GM19025 (cell line): ENCODE results near the gene FBXL17.

ENCODE experiments used
- ATAC-seq: cut with Tn5 transposase; IDR thresholded peaks from one replicate; pipeline ENCODE4 v1.9.1; 2021; ENCODE audit warnings: mild to moderate bottlenecking, low read depth, moderate library complexity; ENCODE audit not compliant: unreplicated experiment

Gene FBXL17

GRCh38 chr5:108257996-108258395 lies 123.9 kb downstream of the FBXL17 start:
- ATAC-seq = no peak

DNA sequence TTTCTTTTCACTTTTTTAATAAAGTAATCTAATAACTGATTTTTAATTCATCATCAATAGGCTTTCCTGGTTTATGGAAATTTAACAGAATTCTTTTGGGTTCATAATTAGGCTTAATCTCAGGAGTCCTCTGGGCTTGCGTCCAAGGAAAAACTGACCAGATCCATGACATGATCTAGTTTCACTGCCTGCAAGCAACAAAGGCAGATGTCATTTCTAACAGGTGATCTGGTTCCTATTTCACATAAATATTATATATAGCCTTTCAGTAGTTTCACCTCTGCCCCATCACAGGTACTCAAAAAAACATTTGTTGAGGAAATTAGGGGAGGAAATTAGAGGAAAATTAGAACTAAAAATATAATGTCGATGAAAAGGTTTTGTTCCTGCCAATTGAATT lies 126.4 kb downstream of the FBXL17 start:
- no peak for ATAC-seq

- ATAC-seq = no peak
Observed at GRCh38 chr5:108251350-108251749, 130.5 kb downstream of the FBXL17 start.

GRCh38 chr5:108249785-108250426 lies 132.0 kb downstream of the FBXL17 start:
- ATAC-seq = no peak

- ATAC-seq = no peak
Observed at GRCh38 chr5:108249095-108249784, 132.7 kb downstream of the FBXL17 start.

DNA sequence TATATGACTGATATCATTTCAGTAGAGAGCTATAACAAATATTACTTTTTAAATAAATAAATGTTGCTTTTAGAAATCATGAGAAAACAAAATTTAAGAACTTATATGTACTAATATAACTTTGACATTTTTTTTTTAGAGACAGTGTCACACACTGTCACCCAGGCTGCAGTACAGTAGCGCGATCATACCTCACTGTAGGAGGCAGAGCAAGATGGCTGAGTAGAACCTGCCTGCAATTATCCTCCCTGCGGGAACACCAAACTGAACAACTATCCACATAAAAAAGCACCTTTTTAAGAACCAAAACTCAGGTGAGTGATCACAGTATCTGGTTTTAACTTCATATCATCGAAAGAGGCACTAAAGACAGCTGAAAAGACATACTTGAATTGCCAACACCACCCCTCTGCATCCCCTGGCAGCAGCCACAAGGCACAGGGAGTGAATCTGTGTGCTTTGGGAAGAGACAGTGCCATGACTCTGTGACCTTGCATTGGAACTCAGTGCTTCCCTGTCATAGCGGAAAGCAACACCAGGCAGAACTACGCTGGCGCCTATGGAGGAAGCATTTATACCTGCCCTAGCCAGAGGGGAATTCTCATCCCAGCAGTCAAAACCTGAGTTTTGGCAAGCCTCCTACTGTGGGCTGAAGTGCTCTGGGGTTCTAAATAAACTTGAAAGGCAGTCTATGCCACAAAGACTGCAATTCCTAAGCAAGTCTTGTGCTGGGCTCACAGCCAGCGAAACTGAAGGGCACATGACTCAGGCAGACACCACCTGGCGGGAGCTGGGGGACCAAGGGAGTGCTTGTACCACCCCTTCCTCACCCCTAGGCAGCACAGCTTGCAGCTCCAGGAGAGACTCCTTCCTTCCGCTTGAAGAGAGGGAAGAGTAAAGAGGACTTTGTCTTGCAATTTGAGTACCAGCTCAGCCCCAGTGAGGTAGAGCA lies 142.7 kb downstream of the FBXL17 start:
- ATAC-seq = no peak

DNA sequence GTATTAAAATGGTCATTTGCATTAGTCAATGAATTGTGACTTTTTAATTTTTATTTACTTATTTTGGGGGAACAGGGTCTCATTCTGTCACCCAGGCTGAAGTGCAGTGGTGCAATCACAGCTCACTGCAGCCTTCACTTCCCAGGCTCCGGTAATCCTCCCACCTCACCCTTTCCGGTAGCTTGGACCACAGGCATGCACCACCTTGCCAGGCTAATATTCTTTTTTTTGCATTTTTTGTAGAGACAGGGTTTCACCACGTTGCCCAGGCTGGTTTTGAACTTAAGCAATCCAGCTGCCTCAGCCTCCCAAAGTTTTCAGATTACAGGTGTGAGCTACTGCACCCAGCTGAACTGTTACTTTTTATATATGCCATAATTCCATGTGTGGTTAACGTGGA lies 143.4 kb downstream of the FBXL17 start:
- no peak for ATAC-seq

GRCh38 chr5:108233617-108234155 lies 148.2 kb downstream of the FBXL17 start:
- no peak for ATAC-seq

- ATAC-seq = no peak
Observed at GRCh38 chr5:108232805-108233204, 149.1 kb downstream of the FBXL17 start.

- ATAC-seq = no peak
Observed at GRCh38 chr5:108222011-108222410, 159.9 kb downstream of the FBXL17 start.

- ATAC-seq = no peak
Observed at GRCh38 chr5:108220834-108221233, 161.1 kb downstream of the FBXL17 start.

DNA sequence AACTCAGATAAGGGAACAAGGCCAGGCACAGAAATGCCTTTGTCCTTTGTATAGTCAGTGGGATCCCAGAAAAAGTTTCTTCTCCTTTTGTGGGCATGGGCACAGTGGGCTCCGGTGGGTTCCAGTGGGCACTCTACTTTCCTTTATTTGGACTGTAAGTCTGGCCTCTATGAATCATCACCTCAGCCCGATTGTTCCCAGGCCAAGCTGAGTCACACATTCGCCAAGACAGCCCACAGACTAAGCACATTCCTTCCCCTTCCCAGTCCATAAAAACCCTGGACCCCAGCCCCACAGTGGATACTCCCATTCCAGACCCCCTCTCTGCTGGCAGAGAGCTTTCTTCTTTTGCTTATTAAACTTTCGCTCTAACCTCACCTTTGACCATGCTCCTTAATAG lies 165.0 kb downstream of the FBXL17 start:
- ATAC-seq = no peak

GRCh38 chr5:108214857-108215256 lies 167.0 kb downstream of the FBXL17 start:
- ATAC-seq = no peak

DNA sequence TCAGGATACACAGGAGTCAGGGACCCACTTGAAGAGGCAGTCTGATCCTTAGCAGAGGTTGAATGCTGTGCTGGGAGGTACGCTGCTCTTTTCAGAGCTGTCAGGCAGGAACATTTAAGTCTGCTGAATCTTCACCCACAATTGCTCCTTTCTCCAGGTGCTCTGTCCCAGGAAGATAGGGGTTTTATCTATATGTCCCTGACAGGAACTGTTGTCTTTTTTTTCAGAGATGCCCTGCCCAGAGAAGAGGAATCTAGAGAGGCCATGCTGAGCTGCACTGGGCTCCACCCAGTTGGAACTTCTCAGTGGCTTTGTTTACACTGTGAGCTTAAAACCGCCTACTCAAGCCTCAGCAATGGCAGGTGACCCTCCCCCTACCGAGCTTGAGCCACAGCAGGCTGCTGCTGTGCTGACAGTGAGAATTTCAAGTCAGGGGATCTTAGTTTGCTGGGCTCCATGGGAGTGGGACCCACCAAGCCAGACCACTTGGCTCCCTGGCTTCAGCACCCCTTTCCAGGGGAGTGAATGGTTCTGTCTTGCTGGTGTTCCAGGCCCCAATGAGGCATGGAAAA lies 169.0 kb downstream of the FBXL17 start:
- no peak for ATAC-seq

- no peak for ATAC-seq
Observed at GRCh38 chr5:108206707-108207106, 175.2 kb downstream of the FBXL17 start.

DNA sequence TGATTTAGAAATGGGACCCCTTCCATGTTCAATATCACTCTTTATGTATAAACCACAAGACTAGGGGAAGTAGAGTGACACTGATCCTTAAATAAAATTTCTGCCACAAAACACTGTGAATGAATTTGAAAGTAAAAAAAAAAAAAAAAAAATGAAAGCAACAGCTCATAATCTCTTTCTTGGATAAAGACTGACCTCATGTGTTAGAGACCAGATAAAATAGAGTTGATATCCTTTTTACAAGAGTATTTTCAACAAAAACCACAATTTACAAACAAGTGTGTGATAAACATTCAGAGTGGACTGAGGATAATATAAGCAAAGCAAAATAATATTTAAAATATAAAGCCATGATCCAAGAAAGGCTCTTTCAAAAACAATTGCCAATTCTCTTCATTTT lies 180.2 kb downstream of the FBXL17 start:
- ATAC-seq = no peak

- no peak for ATAC-seq
Observed at GRCh38 chr5:108196276-108196675, 185.6 kb downstream of the FBXL17 start.

DNA sequence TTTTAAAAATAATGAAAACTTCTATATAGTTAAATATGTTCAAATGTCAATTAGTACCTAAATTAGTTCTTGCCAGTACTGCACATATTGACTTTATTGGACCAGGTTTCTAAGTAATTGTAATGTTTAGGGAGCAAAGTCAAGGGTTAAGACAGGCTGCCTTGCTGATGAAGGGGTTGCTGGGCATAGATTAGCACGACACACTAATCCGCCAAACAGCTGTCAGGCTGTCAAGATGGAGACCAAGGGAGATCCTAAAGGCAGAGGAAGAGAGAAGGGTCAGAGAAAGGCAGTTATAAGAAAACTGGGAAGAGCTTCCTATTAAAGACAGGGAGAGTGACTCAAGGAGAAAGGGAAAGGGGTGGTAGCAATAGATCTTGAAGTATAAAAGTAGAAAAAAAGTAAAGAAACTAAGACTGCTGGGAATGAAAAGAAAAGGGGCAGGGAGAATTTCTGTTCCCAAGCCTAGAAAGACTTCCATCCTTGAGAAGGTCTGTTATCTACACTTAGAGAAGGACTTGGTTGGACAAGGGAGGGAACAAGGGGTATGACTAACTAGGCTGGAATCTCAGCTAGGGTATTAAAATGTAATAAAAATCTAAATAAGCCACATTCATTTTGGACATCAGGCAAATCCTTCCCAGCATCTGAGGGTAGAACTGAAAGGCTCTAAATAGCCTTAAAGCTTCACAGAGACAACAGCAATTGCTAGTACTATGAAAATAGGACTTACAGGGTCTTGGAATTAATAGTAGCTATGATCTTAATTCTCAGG lies 188.7 kb downstream of the FBXL17 start:
- no peak for ATAC-seq

GRCh38 chr5:108184940-108185339 lies 197.0 kb downstream of the FBXL17 start:
- no peak for ATAC-seq

DNA sequence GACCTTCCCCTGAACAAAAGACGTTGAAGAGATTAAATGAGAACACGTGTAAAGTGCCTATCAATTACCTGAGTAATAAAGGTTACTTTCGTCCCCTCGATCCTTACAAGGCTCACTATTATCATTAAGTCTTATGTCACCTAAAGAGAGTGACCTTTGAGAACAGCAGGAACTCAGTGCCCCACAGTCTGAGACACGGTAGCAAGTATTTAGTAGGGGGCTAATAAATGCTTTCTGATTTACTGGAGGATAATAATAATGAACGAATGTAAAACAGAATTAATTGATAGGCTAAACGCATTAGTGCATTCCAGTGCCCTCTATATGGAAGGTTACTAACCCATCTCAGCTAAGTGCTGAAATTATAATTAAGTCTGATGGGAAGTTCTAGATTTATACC lies 199.9 kb downstream of the FBXL17 start:
- ATAC-seq = no peak
